CD4-positive, alpha-beta T cell treated with Interleukin-10 for 1 hour (primary cell): ENCODE data around the gene CCNY.
"Not testable (repeated sequence)": the region's sequence is repeated elsewhere in the genome, so short reads cannot be mapped to it uniquely, and the experiment has no call there.

Experiments
- DNase-seq: peaks from one replicate; pipeline ENCODE4 v3.0.0-alpha.2; 2020

Gene CCNY

DNA sequence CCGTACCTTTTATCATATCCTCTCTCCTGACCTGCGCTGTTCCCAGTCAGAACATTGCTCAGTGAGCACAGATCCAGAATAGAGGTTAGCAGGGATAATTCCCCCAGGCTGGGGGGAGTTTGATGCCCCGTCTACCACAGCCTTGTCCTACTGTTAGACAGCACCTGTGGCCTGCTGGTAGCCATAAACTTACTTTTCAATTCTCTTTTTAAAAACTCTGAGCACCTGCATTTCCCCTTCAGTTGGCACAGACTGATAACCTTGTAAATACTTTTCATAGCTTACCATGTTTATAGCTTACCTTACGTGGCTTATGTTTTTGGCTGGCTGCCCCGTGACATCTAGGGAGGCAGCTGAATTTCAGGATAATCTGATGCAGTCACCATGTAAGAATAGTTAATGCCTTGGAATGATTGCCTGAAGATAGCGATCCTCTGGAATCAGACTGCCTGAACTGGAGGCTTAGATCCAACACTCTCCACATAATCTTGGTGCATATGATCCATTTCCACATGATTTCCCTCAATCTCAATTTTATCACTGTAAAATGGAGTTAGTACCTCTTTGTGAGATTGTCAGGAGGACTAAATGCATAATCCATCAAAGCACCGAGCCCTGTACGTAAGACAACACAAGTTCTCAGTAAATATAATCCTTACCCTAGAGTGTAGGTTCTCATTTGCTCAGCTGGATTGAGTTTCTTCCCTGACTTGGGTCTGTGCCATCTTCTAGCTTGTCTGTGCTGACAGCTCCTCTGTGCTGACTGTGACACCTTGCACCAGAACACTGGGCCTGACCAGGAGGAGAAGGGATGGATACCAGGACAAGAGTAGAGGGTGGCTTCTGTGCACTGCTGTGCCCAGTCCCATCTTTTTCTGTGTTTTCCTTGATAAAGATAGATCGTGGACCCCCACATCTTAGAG, 157.1 kb downstream of the CCNY start:
- no peak for DNase-seq

DNA sequence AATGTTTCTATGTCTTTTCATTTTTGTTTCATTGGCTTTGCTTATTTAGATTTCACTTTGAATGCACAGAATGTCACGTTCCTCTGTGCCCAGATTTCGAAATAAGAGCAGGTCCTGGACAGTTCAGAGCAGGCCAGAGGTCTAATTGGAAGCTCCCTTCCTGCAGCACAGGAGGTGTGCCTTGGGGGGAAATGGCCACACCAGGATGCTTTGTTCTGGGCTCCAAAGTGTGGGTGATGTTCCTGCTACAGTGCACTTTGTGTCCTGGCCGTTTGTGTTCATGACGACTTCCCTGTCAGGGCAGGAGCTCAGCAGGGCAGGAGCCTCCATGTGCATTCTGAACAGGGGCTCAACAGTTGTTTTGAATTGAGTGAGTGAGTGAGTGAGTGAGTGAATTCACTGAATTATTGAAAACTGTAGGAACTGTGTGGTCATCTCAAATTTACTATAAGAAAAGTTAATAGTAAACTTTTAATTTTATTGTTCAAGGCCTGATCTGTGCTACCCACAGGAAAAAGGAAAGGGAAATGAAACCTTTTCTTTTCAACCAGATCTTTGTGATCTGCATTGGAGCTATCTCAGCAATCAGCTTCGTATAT, 159.3 kb downstream of the CCNY start:
- DNase-seq = no peak

DNA sequence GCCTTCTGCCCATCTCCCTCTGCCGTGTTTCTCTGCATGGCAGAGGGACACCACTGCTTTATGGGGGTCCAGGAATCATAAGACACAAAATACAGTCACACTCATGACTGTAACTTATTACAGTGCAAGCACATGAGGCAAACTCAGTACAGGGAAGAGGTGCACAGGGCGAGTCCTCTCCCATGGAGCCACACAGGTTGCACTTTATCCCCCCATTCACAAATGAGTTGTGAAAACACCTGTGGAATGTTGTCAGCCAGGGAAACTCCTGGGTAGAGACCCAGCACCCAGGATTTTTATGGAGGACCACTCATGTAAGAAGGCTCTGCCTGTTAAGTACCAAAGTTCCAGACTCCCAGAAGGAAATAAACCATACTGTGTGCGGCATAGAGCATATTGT, 161.6 kb downstream of the CCNY start:
- no peak for DNase-seq

DNA sequence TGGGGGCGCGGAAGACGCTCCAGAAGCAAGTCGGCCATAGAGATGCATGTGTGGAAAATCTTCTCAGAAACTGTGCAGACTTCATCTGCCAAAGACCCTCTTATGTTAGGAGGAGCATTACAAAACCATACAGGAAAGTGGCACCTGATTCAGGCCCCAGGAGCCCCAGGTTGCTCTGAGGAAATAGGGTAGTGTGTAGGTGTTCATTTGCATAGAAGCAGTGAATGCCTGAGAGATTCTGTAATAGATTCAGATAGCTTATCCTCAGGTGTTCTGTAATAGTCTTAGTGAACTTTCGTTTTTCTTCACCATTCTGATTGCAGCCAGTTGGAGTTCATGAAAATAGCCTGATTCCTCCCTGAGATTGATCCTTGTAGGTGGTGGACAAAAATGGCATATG, 162.4 kb downstream of the CCNY start:
- DNase-seq = no peak

DNA sequence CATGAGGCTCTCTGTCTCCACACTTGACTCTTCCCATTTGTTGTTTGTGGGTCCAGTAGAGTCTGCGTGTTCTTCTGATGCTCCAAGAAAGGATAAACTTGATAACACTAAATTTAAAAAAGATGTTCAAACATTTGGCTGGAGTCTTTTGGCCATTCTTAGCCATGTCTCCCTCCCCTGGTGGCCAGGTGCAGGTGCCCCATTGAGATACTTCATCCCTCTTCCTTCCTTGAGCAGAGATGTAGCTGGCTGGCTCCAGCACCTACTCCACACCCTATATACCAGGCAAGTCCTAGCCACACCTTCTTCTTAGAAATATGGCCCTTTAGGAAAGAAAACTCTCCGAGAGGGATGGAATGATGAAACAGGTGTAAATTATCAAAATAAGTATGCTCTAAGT, 165.6 kb downstream of the CCNY start:
- DNase-seq = no peak

DNA sequence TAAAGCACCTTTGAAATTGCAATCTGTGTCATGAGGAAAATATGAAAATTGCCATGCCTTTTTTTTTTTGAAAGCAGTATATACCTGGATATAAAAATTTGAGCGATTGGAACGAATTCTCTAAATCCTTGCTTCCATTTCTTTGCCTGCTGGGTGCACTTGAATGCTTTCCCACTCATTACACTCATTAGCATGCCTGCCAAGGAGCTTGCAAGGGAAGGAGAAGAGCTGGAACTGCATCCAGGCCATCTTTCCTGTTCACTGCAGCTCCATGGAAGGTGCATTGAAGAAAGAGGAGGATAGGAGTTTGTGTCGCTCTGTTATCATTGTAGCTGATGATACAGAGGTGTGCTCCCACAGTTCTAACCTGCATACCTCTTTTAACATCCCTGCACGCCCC, 166.4 kb downstream of the CCNY start:
- DNase-seq = no peak

DNA sequence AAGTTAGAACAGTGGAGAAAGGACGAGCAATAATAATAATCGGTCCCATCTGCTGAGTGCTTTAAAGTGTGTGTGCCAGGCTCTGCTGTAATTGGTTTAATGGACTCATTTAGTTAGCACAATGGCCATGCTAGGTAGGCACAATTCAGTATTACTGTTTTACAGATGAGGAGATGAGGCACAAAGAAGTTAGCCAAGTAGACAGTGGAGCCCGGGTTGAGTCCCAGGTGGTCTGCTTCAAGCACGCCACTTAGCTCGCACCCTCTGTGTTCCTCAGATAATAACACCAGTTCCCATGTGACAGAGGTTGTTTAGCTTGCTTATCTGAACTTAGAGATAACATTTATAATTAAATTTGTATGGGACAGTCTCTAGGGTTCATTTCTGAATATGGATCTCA, 167.3 kb downstream of the CCNY start:
- DNase-seq = no peak

DNA sequence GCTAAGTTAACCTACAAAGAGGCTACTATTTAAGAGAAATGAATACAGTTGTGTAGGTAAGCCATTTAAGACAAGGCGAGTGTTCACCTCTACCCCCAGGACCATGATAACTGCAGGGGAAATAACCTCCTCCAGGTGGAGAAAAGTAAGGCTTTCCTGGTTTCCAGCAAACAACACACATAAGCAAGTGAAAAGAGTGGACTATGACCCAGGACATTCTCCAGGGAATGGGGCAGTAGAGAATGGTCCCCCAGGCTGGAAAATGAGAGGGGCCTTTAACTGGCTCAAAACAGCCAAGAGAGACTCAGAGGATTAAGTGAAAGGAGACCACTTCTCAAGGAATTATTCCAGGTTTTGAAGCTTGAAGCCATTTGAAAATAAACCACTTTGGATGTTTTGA, 167.8 kb downstream of the CCNY start:
- no peak for DNase-seq

DNA sequence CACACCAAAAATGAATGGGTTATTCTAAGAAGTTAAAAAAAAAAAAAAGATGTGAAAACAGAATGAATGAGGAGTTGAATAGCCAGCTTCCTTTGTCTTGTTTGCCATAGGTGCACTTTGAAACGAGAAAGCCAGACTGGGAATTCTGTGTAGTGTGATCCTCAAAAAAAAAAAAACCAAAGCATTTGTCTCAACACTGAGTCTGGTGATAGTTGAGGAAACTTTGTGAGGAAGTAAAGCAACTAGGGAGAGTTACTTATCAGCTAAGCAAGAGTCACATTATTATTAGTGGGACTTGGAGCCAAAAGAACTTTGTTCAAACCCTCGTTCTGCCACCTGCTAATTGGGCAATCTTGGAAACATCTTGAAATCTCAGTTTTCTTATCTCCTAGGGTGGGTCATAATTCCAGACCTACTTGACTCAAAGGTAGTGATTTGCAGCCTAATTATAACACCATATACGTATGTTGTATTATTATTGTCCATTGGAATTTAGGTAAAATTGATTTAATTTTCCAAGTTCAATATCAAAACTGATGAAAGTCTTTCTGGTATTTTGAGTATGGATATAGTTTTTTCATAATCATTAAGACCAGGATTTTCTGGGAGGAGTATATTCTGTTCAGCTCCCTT, 169.0 kb downstream of the CCNY start:
- no peak for DNase-seq

DNA sequence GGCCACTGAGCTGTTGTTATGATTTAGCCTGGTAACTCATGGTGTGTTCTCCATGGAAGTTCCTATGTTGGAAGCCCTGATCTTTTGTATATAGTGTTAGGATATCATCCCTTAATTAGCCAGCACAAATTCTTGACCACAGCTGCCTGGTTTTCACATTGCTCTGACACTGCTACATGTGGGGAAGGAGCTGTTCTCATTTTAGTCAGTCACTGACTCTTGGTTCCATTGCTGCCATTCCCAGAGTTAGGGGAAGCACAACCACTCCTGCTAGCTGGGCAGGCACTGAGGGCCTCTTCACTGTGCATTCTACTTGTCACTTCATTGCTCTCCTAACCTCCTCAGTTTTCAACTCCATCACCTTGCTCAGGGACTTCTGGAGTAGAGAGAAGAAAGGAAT, 170.4 kb downstream of the CCNY start:
- no peak for DNase-seq

DNA sequence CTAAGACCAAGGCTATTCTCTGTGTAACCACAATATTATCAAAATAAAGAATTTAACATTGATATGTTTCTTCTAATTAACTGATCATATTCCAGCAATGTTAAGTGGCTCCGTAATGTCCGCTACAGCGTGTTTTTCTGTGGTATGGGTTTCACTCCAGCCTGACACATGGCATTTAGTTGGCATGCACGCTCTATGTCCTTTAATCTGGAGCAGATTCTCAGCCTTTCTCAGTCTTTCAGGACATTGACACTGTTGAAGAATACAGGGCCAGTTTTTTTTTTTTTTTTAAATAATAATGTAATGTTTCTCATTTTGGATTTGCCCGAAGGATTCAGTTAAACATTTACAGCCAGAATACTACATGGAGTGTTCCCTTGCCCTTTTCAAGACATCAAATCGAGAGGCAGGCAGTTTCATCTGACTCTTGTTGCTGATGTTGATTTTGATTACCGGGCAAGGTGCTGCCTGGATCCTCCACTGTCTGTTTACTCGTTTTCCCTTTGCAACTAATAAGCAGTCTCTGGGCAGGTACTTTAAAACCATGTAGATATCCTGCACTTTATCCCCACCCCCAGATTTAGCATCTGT, 171.3 kb downstream of the CCNY start:
- no peak for DNase-seq

DNA sequence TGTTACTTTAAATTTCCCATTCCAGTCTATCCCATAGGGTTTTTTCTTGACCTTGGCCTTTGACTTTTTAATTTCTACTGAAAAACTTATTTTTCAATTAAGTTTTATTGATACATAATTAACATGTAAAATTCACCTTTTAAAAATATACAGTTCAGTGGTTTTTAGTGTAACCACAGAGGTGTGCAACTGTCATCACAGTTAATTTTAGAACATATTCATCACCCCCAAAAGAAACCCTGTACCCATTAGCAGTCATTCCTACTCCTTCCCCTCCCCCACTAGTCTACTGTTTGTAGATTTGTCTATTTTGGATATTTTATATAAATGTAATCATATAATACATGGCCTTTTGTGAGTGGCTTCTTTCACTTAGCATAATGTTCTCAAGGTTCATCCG, 172.3 kb downstream of the CCNY start:
- DNase-seq = no peak

DNA sequence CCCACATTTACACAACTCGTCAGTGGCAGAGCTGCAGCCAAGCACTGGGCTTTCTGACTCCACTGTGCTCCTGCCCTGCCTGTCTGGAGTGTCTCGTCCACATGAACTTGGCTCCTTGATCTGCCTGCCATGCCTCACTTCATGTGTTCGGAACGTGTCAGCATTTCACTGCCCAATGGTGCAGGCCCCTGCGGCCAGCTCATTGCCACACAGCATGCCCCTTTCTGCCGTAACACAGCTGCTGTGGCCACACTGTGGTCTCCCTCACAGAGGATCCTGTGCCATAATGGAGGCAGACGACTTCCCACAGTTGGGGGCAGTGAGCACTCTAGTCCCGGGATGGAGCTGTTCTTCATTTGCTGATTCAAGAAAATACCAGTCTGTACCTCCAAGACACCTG, 174.6 kb downstream of the CCNY start:
- no peak for DNase-seq

DNA sequence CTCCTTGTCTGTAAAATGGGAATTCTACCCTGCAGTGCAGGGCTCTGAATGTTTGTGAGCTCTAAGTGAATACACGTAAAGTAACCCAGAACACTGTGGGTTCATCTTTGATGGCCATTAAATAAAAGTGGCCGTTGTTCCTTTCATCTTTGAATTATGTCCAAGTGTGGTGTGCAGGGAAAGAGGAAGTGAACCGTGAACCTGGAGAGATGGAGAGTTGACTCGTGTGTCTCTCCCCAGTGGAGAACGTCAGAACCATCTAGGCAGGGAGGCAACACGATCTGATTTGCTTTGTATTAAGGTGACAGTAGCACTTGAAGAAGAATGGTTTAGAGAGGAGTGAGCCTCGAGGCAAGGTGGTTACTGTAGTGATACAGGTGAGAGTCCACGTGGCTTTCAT, 175.3 kb downstream of the CCNY start:
- no peak for DNase-seq

DNA sequence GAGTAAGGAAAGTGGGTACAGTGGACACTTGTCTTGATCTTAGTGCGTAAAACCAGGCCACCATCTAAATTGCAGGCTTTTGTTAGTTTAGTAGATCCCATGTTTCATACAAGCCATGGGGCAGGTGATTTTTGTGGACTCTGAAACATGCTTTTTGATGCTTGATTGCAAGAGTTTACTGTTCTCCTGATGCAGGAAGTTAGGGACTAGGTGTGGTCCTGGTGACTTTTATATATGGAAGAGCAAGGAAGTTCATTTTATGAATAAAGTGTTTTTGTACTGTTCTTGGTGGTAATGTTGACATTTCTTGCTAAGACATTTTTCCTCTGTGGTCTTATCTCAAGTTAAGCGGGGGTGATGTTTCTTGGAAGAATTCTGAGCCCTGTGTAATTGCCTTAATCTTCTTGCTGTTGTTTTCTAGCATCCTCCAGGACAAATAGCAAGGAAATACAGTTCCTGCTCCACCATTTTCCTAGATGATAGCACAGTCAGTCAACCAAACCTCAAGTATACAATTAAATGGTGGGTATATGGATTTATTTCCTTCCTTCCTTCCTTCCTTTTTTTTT, 179.9 kb downstream of the CCNY start:
- no peak for DNase-seq

DNA sequence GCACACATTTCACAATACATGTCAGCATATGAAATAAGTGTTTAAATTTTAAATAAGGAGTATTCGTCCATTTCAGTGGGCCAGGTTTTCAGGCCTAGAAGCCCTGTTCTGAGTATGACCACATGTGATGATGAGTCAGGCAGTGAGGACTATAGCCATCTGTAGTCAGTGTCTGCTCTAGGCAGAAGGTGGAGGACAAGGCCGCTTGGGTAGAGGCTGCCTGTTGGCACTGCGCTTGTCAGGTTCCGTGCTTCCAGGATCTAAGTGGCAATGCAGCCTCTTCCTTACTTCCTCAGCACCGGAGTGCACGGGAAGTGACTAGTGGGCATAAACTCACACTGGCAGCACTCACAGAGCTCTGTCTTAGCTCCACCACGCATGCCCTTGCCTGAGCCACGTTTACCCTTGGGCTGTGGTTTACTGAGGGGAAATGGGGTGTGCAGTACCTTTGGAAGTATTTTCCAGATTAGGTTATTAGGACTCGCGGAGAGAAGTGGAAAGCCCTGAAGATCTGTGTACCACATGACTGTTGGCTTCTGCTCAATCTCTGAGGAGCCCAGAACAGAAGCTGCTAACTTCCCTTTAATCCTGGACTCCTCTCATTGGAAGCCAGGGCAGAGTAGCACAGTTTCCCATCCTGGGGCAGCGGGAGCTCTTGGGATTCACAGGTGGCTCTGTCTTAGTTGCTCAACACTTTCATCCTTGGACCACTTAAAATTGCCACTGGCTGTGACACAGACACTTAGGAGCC, 181.3 kb downstream of the CCNY start:
- no peak for DNase-seq

DNA sequence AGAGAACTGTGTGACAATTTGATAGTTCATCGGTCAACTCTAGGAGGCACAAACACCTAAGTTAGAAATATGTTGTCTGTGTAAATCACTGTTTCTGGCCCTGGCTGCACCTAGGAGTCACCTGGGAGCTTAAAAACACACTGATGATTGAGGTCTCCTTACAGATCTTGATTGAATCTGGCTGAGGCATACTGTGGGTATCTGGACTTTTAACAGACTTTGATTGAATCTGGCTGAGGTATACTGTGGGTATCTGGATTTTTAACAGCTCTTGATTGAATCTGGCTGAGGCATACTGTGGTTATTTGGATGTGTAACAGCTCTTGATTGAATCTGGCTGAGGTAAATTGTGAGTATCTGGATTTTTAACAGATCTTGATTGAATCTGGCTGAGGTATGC, 181.9 kb downstream of the CCNY start:
- DNase-seq = not testable (repeated sequence)

DNA sequence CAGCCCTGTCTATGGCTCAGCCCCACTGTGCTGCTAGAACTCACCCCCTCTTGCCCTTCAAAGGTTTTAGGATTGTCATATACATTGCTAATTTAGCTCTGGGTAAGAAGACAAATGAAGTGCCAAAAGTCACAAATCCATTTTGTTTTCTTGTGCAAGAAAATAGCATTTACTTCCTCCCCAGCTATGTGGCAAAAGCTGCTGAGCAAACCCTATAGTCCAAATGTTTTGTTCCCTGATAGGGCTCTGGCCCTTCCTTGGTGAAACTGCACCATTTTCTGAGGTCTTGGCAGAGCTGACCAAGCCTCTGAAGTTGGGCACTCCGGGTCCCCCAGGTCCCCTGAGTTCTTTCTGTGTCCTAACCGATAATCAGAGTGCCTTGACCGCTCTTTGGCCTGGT, 184.7 kb downstream of the CCNY start:
- no peak for DNase-seq

DNA sequence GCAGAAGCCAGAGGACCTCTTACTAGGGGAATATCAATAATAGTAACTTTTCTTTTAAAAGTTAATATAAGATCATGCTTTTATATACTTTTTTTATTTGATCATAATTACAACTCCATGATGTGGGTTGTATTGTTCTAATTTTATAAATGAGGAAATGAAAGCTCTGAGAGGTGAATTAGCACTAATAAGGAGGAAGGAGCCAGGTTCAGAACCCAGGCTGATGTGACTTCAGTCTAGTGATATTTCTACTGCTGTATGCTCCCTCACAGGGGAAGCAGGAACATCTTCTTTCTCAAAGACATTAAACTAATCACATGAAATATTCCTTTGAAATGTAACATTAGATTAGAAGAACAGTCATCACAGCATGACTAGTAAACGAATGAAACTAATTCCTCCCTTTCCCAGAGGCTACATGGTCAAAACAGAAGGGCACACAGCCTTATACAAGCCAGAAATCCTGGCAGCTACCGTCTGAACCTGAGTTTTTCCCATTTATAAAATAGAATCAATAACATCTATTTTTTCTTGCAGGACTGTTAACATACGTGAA, 187.4 kb downstream of the CCNY start:
- DNase-seq = no peak

DNA sequence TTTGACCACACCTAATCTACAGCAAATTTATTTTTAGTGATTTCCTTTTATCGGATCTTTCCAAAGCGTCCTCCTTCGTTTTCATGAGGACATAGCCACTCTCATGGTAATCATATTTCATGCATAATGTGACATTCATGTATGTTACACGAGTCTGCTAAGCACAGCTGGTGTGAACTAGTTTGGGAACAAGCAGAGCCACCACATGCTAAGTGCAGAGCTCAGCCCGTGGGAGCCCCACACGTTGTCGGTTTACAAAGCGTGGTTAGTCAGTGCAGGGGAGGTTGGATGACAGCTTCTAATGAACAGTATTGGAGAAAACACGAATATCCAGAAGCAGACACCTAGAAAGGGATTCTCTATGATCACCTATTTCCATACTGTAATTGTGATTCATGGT, 190.4 kb downstream of the CCNY start:
- DNase-seq = no peak

DNA sequence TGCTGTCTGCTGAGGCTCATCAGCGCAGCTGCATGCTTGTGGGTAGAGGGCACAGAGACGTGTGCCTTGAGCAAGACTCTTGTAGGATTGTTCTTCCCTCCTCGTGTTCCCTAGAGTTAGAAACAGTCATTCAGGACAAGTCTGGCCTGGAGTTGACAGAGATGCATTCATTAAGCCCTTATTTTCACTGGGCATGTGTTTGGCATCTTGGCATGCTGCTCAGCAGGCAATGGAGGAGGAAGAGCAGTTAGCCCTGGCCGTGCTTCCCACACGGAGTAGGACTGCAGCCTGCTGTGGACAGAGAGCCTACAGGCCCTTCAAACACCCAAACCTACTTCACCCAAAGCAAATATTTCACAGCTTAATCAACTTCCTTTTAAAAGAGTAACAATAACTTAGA, 195.8 kb downstream of the CCNY start:
- DNase-seq = no peak

DNA sequence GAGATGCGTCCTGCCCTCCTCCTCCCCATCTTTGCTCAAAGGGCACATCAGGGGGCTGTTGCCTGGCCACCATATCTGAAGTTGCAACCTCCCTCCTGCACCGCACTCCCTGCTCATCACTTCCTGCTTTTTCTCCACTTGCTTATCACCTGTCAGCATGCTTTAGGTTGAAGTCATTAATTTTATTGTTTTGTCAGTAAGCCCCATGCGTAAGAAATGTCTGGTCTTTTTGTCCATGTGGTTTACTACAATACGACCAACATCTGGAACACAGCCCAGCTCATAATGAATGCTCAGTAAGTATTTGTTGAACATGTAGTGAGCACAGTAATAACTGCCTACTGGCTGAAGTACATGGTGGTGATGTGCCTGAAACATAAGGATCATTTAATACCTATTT, 197.3 kb downstream of the CCNY start:
- no peak for DNase-seq
